ENCODE measurements around the gene SAG. TPM values are rescaled to one million over a fixed set of nuclear protein-coding genes. Genes with fewer than 3 reads are reported as not detected.

The SAG gene
- not detected for total RNA-seq

GRCh38 chr2:233307565-233307964, at the start of gene SAG:
Gene SAG, plus strand, starts transcription at chr2:233307816. Its CDS starts 1,374 bp downstream, at chr2:233309190.
- Histone ChIP-seq H3K4me3 (no peak within 1 kb of the TSS), H3K9me3 (no peaks in the 10 kb centered on the region), H3K4me1 (no peaks in the 10 kb centered on the region), H3K27ac (no peak within 1 kb of the TSS), H3K36me3 (no peaks in the 10 kb centered on the region), H3K27me3 (no peaks in the 10 kb centered on the region)
- intact Hi-C loops (cut with DNase I; ENCODE audit: low total_unique reads), result no loop called here
- TF ChIP-seq POLR2AphosphoS5 (IDR thresholded peaks at IDR 0.05) (no peak), CTCF (IDR thresholded peaks at IDR 0.05) (no peak), EP300 (IDR thresholded peaks at IDR 0.05; ENCODE audit: low read depth) (no peak), POLR2A (IDR thresholded peaks at IDR 0.05) (no peak)
- in situ Hi-C loops (cut with MboI; ENCODE audit: low pct_ligation_motif_present in 1 of 4, low pct_unique_long_range_greater_than_20kb in 1 of 4, low sequenced_read_pairs in 3 of 4), result no loop called here
- 79% methylated on average over 5 of the region's 7 CpGs; no CpG with 5 or more reads in 1 of the 2 donors for WGBS, 2 donors (ENCODE audit: low coverage in 1 of 2)
- no peak for DNase-seq

DNA sequence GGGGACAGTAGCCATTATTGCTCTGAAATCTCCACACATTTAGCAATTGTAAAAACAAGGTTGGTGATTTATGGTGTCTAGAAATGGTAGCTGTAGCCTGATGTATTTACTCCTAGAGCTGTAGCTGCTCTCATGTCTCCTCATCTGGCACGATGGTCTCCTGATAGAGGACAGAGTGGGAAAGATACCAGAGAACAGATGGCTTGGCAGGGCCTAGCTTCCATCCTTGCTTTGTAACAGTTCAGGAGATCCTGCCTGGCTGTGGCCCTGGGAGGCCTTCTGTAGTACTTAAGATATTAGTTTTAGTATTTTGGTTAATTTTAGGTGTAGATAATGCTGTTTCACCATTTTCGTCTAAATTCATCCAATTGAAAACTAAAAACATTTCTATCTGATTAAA, 49.4 kb upstream of the SAG start:
- in situ Hi-C loops (cut with MboI; ENCODE audit: low pct_ligation_motif_present in 1 of 4, low pct_unique_long_range_greater_than_20kb in 1 of 4, low sequenced_read_pairs in 3 of 4), result loop anchor here in 3 of 4 donors (25.0 kb wide), 1 partner anchor 396 kb away; the partner anchor contains the start of gene SNORC (in 3 of the 3)
- peaks cover 4 to 15% (median 8%) of the 10 kb centered on the region in 4 donors for H3K4me1 ChIP-seq
- DNase-seq, result no peak
- no peaks in the 10 kb centered on the region for H3K27me3 ChIP-seq
- TF ChIP-seq CTCF (IDR thresholded peaks at IDR 0.05) (no peak), POLR2AphosphoS5 (IDR thresholded peaks at IDR 0.05) (no peak), POLR2A (IDR thresholded peaks at IDR 0.05) (no peak), EP300 (IDR thresholded peaks at IDR 0.05; ENCODE audit: low read depth) (no peak)
- intact Hi-C loops (cut with DNase I; ENCODE audit: low total_unique reads), result loop anchor here (10.0 kb wide), 1 partner anchor 403 kb away; no protein-coding TSS in a partner anchor
- H3K27ac ChIP-seq, result no peak overlapping the region
- H3K9me3 ChIP-seq, result no peaks in the 10 kb centered on the region
- 83 to 100% methylated on average over 1 to 2 of the region's 2 CpGs for WGBS, 2 donors (ENCODE audit: low coverage in 1 of 2)
- H3K36me3 ChIP-seq, result peaks cover 0 to 59% (median 24%) of the 10 kb centered on the region in 4 donors
- H3K4me3 ChIP-seq, result no peak overlapping the region

DNA sequence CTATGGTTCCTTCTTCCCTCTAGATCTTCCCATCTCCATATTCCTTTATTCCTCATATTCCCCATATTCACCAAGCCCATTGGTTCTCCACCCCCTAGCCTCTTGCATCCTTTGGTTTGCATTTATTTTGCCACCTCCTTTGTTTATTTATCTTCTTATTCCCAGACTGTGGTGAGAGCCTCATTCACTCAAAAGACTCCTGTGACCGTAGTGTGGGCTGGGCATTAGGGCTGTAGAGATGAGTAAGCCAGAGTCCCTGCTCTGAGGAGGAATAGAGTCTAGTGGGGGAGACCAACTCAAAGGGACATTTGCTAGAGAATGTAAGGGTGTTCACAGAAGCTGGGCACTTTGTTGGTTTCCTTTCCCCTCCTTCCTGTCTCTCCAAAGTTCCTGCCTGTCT, 47.9 kb upstream of the SAG start:
- 81 to 83% methylated on average over 1 of the region's 1 CpG for WGBS, 2 donors (ENCODE audit: low coverage in 1 of 2)
- peaks cover 0 to under 1% (median 0%) of the 10 kb centered on the region in 4 donors for H3K4me1 ChIP-seq
- in situ Hi-C loops (cut with MboI; ENCODE audit: low pct_ligation_motif_present in 1 of 4, low pct_unique_long_range_greater_than_20kb in 1 of 4, low sequenced_read_pairs in 3 of 4) (loop anchor here in 3 of 4 donors (25.0 kb wide), 1 partner anchor 397 kb away; the partner anchor contains the start of gene SNORC (in 3 of the 3)), intact Hi-C loops (cut with DNase I; ENCODE audit: low total_unique reads) (loop anchor here (10.0 kb wide), 1 partner anchor 405 kb away; no protein-coding TSS in a partner anchor)
- no peaks in the 10 kb centered on the region for H3K27me3 ChIP-seq
- H3K4me3 ChIP-seq, result no peak overlapping the region
- DNase-seq, result no peak
- no peak for TF ChIP-seq POLR2AphosphoS5 (IDR thresholded peaks at IDR 0.05)
- H3K9me3 ChIP-seq, result no peaks in the 10 kb centered on the region
- H3K27ac ChIP-seq, result no peak overlapping the region
- peaks cover 0 to 74% (median 32%) of the 10 kb centered on the region in 4 donors for H3K36me3 ChIP-seq

DNA sequence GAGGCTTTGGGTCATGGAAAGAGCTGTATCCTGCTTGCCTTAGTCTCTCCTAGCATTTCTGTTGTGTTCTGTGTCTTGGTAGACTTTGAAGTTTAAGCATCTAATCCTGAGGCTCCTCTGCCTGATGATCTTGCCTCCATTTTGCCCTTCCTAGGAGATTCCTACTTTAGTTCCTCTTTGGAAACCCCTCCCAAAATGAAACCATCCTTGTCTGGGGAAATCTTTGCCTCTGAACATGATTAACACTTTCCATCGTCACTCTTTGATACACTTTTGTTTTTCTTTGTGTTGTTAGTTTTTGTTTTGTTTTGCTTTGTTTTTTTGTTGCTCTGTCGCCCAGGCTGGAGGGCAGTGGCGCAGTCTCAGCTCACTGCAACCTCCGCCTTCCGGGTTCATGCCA, 47.0 kb upstream of the SAG start:
- no peak for DNase-seq
- H3K27ac ChIP-seq, result no peak overlapping the region
- TF ChIP-seq POLR2A (IDR thresholded peaks at IDR 0.05) (no peak), EP300 (IDR thresholded peaks at IDR 0.05; ENCODE audit: low read depth) (no peak), CTCF (IDR thresholded peaks at IDR 0.05) (no peak), POLR2AphosphoS5 (IDR thresholded peaks at IDR 0.05) (no peak)
- in situ Hi-C loops (cut with MboI; ENCODE audit: low pct_ligation_motif_present in 1 of 4, low pct_unique_long_range_greater_than_20kb in 1 of 4, low sequenced_read_pairs in 3 of 4) (loop anchor here in 3 of 4 donors (25.0 kb wide), 1 partner anchor 398 kb away; the partner anchor contains the start of gene SNORC (in 3 of the 3)), intact Hi-C loops (cut with DNase I; ENCODE audit: low total_unique reads) (no loop called here)
- WGBS, 2 donors (ENCODE audit: low coverage in 1 of 2), result 94 to 96% methylated on average over 4 to 5 of the region's 5 CpGs
- H3K4me3 ChIP-seq, result no peak overlapping the region
- H3K36me3 ChIP-seq, result peaks cover 0 to 83% (median 37%) of the 10 kb centered on the region in 4 donors
- H3K27me3 ChIP-seq, result no peaks in the 10 kb centered on the region
- H3K4me1 ChIP-seq, result no peaks in the 10 kb centered on the region
- H3K9me3 ChIP-seq, result no peaks in the 10 kb centered on the region

Data from transverse colon (tissue), 4 donors.